H1 (cell line): ENCODE measurements around the gene WNK2. TPM values are rescaled to one million over a fixed set of nuclear protein-coding genes. Genes with fewer than 3 reads are reported as not detected.

Source experiments
- ASH2L ChIP-seq: fragments of 200-600, 300-600 bp; sonication (generic); IDR thresholded peaks from one replicate; pipeline ENCODE4 v1.7.1; 2017; ENCODE audit warnings: low read length
- SAP30 ChIP-seq: fragments of 300-600 bp; sonication (generic); IDR thresholded peaks from 2 replicates; pipeline ENCODE4 v1.7.1; 2012; ENCODE audit warnings: low read length, moderate library complexity, mild to moderate bottlenecking, inconsistent platforms; ENCODE audit not compliant: insufficient read depth, insufficient replicate concordance
- polyA plus RNA-seq, 7 experiments: library from polyadenylated mRNA; depleted of rRNA in 3 of 7; stranded (reverse) in 5 of 7; unstranded in 2 of 7; fragments of >200 nt in 5 of 7; fragments of 200-250 nt in 2 of 7; gene quantifications; 1 replicate in 5 of 7; 2 replicates in 1 of 7; 4 replicates in 1 of 7; pipeline versions ENCODE4 v1.2.1 to v1.2.3, GENCODE V29; 2011 to 2013; ENCODE audit warnings: missing spikeins in 2 of 7, mixed read lengths in 2 of 7
- total RNA-seq: library from RNA; stranded (reverse); fragmentation: NEBNext Ultra II Directional; extraction: Animal tissue kit (Norgen Biotek cat#: 25700); gene quantifications from 2 replicates; pipeline ENCODE4 v1.2.1, GENCODE V29; 2021
- TF ChIP-seq, protein P1 (sequence below): IDR thresholded peaks from 2 replicates; pipeline ENCODE4 v1.6.1; 2012; ENCODE audit warnings: low read length, inconsistent platforms

The WNK2 gene
- total and polyA plus RNA-seq, 2 of the 8 experiments (the other 6 are each of a cell fraction or from before 2014, with no cell fraction given): 12.0 to 87.2 TPM

DNA sequence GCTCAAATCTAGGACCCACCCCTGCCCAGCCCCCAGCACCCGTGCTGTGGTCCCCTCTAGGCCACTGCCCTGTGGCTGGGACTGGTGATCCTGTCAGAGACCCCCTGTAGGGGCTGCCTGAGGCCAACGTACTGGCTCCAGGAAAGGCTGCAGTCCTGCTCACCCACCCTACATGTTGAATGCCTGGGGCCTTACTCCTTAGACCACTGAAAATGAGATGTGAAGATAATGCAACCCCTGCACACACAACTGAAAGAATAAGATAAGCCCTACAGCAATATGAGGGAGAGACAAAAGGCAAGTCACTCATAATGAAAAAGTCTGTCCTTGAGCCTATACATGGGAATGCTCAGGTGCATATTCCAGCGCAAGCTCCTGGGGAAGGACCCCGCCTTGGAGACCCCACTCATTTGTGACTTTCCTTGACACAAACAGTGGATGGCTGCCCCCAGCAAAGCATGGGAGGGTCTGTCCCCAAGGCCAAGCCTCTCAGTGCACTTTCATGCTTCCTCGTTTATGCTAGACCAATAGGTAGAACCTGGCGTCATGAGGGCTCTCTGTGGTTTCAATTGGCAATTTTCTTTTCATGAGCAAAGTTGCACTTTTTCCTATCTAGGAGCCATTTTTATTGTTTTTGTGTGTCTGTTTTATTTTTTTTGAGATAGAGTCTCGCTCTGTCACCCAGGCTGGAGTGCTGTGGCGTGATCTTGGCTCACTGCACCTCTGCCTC lies 12.5 kb upstream of the WNK2 start (continued):
- TF ChIP-seq, protein P1, sequence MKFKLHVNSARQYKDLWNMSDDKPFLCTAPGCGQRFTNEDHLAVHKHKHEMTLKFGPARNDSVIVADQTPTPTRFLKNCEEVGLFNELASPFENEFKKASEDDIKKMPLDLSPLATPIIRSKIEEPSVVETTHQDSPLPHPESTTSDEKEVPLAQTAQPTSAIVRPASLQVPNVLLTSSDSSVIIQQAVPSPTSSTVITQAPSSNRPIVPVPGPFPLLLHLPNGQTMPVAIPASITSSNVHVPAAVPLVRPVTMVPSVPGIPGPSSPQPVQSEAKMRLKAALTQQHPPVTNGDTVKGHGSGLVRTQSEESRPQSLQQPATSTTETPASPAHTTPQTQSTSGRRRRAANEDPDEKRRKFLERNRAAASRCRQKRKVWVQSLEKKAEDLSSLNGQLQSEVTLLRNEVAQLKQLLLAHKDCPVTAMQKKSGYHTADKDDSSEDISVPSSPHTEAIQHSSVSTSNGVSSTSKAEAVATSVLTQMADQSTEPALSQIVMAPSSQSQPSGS: no peak
- TF ChIP-seq SAP30 (no peak), ASH2L (no peak)
